HEK293T (cell line): Measurements from ENCODE around the gene CENPB.

Experiments used
- CTCF ChIA-PET: fragments of 350-600 bp; formaldehyde crosslinking; extraction: SDS; loops from one replicate; lab custom pipeline; 2021; ENCODE audit warnings: antibody characterized with exemption, inconsistent platforms; lab: Yijun Ruan, JAX
- POLR2A ChIA-PET: fragments of 350-600 bp; formaldehyde crosslinking; extraction: SDS; loops from one replicate; lab custom pipeline; 2020; ENCODE audit warnings: antibody characterized with exemption, inconsistent platforms; lab: Yijun Ruan, JAX
- DNase-seq: peaks from one replicate; pipeline ENCODE4 v3.0.0; 2012; ENCODE audit warnings: mixed read lengths; ENCODE audit errors: extremely low spot score
- ARNT ChIP-seq: fragments of 450-650 bp; IDR thresholded peaks from 2 replicates; pipeline ENCODE4 v1.6.1; 2017; ENCODE audit warnings: mild to moderate bottlenecking
- BHLHE40 ChIP-seq: fragments of 450-650 bp; IDR thresholded peaks from 2 replicates; pipeline ENCODE4 v1.6.1; 2016; ENCODE audit warnings: mild to moderate bottlenecking, moderate library complexity, borderline replicate concordance
- CTBP1 ChIP-seq: fragments of 450-650 bp; IDR thresholded peaks from 2 replicates; pipeline ENCODE4 v1.6.1; 2016; ENCODE audit warnings: borderline replicate concordance
- ELF4 ChIP-seq: fragments of 450-650 bp; IDR thresholded peaks from 2 replicates; pipeline ENCODE4 v1.6.1; 2017; ENCODE audit warnings: antibody characterized with exemption
- FOXA1 ChIP-seq: fragments of 450-650 bp; IDR thresholded peaks from 2 replicates; pipeline ENCODE4 v1.6.1; 2016; ENCODE audit warnings: mild to moderate bottlenecking
- FOXK2 ChIP-seq: fragments of 450-650 bp; IDR thresholded peaks from 2 replicates; pipeline ENCODE4 v1.6.1; 2016; ENCODE audit warnings: mild to moderate bottlenecking
- FOXM1 ChIP-seq: fragments of 450-650 bp; IDR thresholded peaks from 2 replicates; pipeline ENCODE4 v1.6.1; 2017; ENCODE audit warnings: mild to moderate bottlenecking, borderline replicate concordance
- HDGF ChIP-seq: fragments of 450-650 bp; IDR thresholded peaks from 2 replicates; pipeline ENCODE4 v1.6.1; 2017; ENCODE audit warnings: antibody characterized with exemption, borderline replicate concordance
- L3MBTL2 ChIP-seq: fragments of 450-650 bp; conservative IDR thresholded peaks from 2 replicates; pipeline ENCODE4 v1.6.1; 2016; ENCODE audit warnings: mild to moderate bottlenecking
- LEF1 ChIP-seq: fragments of 450-650 bp; IDR thresholded peaks from 2 replicates; pipeline ENCODE4 v1.6.1; 2017; ENCODE audit warnings: mild to moderate bottlenecking, borderline replicate concordance
- NFRKB ChIP-seq: fragments of 450-650 bp; IDR thresholded peaks from 2 replicates; pipeline ENCODE4 v1.6.1; 2016; ENCODE audit warnings: mild to moderate bottlenecking, moderate library complexity
- PKNOX1 ChIP-seq: fragments of 450-650 bp; IDR thresholded peaks from 2 replicates; pipeline ENCODE4 v1.6.1; 2016
- SP1 ChIP-seq: fragments of 450-650 bp; IDR thresholded peaks from 2 replicates; pipeline ENCODE4 v1.6.1; 2017
- SUZ12 ChIP-seq: fragments of 450-650 bp; IDR thresholded peaks from 2 replicates; pipeline ENCODE4 v1.6.1; 2016; ENCODE audit warnings: mild to moderate bottlenecking
- TARDBP ChIP-seq: fragments of 450-650 bp; IDR thresholded peaks from 2 replicates; pipeline ENCODE4 v1.6.1; 2016
- ZNF384 ChIP-seq: fragments of 450-650 bp; IDR thresholded peaks from 2 replicates; pipeline ENCODE4 v1.6.1; 2016

CENPB gene

GRCh38 chr20:3735768-3736167, 50.8 kb downstream of the CENPB start:
- no peak for DNase-seq
- ChIA-PET POLR2A (interaction anchor here (1.5 kb wide), 1 partner anchor 32 kb away, joined by 5 read pairs; the partner anchor contains the start of gene ADISSP), CTCF (interaction anchor here (0.7 to 1.3 kb wide), 3 partner anchors 8 to 50 kb away, joined by 3 to 5 read pairs (median 3); partner anchors contain the start of gene CENPB)
- TF ChIP-seq ELF4 (no peak), FOXK2 (no peak), HDGF (no peak), SP1 (no peak), LEF1 (no peak), ZNF384 (no peak), PKNOX1 (no peak), SUZ12 (no peak), BHLHE40 (no peak), ARNT (no peak), FOXM1 (no peak), TARDBP (no peak), NFRKB (no peak), L3MBTL2 (no peak), CTBP1 (no peak), FOXA1 (no peak)

GRCh38 chr20:3734111-3734843, 52.3 kb downstream of the CENPB start:
- ChIA-PET POLR2A (interaction anchor here (1.0 kb wide), 1 partner anchor 33 kb away, joined by 3 read pairs; the partner anchor contains the start of gene ADISSP), CTCF (no interaction called here)
- TF ChIP-seq FOXA1 (no peak), L3MBTL2 (no peak), ELF4 (no peak), ZNF384 (no peak), NFRKB (no peak)
- DNase-seq = no peak
